GM18858 (cell line): ENCODE data around the gene NAALADL1.
"Not testable (repeated sequence)": the region's sequence is repeated elsewhere in the genome, so short reads cannot be mapped to it uniquely, and the experiment has no call there.

Experiments used
- ATAC-seq: cut with Tn5 transposase; IDR thresholded peaks from one replicate; pipeline ENCODE4 v1.9.1; 2021; ENCODE audit not compliant: unreplicated experiment

NAALADL1 gene

DNA sequence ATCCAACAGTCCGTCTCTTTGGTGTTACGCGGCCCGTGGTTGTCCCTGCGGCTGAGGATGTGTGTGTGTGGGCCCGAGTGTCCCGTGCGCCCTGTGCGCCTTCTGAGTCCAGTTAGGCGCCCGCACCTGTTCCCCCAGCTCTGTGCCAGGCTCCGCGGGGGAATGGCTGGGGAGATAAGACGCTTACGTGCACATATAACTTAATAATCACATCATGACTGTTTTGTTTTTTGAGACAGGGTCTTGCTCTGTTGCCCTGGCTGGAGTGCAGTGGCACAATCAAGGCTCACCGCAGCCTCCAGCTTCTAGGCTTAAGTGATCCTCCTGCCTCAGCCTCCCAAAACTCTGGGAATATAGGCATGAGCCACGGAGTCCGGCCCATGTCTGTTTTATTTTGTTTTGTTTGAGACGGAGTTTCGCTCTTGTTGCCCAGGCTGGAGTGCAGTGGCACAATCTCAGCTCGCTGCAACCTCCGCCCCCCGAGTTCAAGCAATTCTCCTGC is 43.6 kb downstream of the NAALADL1 start:
- no peak for ATAC-seq

DNA sequence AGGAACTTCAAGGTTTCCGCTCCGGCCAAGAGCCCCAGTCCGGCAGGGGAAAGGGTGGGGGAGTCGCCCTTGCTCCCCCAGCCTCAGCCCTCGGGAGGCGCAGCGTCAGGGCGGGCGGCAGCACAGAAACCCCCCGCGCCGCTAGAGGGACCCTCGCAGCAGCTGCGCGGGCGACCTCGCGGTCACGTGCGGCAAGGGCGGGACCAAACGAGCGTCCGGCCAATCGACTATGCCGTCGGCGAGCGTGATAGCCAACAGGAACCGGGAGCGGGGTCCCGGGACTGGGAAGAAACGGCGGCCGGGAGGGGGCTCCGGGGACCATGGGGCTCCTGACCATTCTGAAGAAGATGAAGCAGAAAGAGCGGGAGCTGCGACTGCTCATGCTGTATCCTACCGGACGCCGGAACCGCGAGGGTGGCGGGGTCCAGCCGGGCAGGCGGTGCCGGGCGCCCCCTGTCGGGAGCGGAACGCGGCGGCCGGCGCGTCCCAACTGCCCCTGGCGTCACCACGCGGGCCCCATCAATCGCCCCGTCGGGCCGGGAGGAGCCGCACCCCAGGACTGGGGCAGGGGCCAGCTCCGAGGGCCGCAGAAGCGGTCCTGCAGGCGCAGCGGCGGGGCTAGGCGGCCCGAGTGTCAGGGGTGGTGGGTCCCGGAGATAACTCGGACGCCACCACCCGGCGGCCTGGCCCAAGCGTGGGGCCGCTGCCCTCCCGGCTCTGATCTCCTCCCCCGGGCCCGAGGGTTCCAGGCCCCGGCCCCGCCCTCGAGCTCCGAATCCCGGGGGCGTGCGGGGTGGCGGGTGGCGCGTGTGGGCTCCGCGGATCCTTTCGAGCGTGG is 44.2 kb downstream of the NAALADL1 start, which contains the start of gene ARL2:
Gene ARL2 (plus strand): TSS at position 273 of the 838 bp plus-strand sequence. CDS start 48 bp downstream, at position 321.
- peak; percentile 51 for ATAC-seq

DNA sequence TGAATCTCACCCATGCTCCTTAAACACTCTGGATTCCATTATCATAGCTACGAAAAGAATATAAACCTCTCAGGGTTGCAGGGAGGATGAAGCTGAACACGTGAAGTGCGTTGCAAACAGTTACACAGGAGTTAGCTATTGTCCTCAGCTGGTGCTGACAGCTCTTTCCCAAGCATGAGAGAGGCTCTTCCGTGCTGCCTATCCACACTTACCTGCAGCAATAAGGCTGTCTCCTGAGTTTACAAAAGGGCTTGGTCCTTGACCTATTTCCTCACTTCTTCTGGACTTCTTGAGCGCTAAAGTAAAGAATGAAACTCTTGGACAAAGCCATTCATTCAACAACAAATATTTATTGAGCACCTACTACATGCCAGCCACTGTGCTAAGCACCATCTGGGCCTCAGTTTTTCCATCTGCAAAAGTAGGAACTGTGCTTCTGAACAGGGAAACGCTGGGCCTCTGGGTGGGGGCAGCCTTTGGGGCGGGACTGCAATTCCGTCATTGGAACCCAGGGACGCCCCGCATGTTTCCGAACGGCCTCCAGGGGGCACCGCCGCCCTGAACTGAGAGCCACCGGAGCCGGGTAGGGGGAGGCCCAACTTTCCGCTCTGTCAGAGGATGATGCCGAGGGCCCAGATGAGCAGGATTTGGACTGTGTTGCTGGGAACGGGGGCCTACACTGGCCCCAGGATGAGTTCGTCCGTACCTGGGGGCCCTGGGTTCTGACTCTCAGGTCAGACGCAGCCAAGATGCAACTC is 45.0 kb downstream of the NAALADL1 start:
- ATAC-seq = peak; percentile 60

DNA sequence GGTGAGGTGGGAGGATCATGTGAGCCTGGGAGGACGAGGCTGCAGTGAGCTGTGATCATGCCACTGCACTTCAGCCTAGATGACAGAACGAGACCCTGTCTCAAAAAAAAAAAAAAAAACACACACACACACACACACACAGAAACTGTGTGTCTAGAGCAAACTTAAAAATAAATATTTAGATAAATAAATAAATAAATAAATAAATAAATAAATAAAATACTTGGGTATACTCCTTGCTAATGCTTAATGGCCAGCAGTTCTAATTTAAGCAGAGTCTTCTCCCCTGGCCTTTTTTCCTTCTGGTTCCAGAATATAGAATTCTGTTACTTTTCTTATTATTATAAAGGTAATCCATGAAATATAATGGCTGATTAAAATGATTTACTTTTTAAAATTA is 49.5 kb downstream of the NAALADL1 start:
- no peak for ATAC-seq

DNA sequence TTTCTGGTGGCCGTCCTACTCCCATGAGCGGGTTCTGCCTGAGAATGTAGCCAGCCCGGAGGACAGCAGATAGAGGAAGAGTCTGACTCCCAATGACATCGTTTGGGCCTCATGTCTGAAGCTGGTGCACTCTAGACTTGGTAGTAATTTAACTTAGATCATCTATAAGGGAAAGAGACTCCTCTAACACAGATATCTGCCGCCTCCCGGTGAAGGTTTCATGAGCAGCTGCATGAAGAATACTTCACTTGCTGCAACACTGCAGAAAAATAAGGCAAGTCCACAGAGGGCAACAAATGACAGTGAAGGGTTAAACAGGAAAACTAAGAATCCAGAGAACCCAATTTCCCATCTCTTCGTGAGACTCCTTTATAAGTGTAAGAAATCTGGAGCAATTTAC is 50.3 kb downstream of the NAALADL1 start:
- no peak for ATAC-seq

DNA sequence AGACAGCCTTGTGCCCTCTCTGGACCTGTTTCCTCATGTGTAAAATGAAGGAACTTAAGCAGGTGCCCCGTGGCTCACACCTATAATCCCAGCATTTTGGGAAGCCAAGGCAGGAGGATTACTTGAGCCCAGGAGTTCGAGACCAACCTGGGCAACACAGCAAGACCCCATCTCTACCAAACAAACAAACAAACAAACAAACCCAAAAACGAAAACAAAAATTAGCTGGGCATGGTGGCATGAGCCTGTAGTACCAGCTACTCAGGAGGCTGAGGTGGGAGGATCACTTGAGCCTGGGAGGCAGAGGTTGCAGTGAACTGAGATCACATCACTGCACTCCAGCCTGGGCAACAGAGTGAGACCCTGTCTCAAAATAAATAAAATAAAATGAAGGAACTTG is 54.4 kb downstream of the NAALADL1 start:
- ATAC-seq = not testable (repeated sequence)

DNA sequence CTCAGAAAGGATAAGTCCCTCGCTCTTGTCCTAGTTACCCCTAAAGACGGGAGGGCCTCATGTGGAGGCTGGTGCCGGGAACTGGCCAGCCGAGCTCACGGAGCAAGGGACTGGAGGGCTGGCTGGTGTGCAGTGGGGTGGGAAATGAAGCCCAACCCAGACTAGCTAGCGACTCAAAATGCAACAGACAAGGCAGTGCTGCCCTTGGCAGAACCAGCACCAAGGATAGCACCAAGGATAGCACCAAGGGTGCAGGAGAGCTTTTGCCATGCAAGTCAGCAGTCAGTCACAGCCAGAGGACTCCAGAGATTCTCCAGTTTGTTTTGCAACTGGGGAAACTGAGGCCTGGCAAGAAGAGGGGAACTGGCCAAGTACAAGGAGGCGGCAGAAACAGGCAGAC is 55.1 kb downstream of the NAALADL1 start:
- no peak for ATAC-seq

DNA sequence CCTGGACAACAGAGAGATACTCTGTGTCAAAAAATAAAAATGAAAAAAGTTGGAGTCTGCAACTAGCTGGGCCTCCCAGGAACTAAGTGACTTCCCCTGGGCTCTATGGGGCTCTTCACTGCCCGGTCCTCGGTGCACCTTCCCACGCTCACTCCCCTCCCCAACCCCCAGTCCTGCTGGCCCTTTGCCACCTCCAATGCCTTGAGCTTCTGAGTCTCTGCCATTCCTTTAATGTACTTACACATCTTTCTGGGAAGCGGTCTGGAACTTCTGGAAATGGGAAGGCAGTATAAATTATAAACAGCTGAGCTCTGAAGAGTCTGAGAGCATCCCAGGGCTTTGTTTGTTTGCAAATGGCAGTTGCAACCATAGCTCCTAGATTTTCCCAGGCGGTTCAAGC is 55.6 kb downstream of the NAALADL1 start:
- ATAC-seq = no peak

DNA sequence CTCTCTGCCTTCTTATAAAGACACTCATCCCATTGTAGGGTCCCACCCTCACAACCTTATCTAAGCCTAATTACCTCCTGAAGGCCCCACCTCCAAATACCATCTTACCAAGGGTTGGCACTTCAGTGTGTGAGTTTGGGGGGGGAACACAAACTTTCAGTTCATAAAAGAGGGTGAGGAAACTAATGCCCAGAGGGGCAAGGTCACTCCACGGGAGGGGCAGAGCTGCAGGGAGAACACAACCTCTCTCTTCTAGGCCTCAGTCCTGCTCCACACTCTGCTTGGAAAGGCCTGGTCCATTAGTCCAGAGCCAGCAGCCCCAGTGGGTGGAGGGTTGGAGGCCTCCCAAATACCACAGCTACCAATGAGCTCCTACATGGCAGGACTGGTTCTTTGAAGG is 58.9 kb downstream of the NAALADL1 start:
- no peak for ATAC-seq

DNA sequence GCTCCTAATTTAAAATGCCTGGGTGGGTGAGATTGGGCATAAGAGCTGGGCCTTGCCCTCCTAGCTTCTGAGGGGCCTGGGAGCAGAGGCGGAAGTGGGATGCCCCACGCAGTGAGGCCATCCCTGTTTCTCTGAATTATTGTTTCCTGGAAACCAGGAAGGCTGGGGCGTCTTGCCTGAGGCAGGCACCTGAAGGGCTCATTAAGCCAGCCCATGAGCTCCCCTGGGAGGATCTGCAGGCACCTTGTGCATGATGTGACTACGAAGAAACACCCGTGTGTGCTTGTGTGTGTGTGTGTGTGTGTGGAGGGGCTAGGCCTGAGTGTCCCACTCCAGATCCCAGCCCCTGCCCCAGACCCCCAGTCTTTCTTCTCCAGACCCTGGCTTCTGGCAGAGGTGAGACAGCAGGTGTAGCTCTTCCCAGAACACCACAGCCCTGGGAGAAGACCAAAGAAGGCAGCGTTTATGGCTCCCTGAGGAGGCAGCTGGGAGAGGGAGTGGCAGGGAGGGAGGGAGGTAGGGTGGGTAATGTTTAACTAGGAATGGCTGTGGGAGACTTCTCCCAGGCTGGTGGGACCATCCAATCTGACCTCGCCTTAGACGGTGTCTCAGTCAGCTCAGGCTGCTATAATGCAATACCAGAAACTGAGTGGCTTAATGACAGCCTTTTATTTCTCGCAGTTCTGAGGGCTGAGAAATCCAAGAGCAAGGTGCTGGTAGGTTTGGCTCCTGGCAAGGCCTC is 59.5 kb downstream of the NAALADL1 start:
- ATAC-seq = no peak

DNA sequence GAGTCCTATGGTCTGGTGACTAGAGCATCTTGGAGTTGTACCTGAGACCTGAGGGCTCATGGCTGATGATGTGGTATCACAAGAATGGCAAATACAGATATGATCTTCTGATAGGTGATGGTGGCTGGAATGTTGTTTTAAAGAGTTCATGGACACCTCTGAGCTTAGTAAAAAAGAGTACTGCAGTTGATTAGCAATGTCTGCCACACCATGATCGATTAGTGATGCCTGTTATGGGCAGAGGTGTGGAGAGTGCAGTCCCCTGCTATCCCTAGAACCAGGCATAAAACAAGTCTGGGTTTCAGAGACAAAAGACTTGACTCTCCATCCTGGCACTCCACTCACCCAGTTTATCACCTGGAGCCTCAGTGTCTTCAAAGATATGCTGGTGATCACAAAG is 60.2 kb downstream of the NAALADL1 start:
- no peak for ATAC-seq

DNA sequence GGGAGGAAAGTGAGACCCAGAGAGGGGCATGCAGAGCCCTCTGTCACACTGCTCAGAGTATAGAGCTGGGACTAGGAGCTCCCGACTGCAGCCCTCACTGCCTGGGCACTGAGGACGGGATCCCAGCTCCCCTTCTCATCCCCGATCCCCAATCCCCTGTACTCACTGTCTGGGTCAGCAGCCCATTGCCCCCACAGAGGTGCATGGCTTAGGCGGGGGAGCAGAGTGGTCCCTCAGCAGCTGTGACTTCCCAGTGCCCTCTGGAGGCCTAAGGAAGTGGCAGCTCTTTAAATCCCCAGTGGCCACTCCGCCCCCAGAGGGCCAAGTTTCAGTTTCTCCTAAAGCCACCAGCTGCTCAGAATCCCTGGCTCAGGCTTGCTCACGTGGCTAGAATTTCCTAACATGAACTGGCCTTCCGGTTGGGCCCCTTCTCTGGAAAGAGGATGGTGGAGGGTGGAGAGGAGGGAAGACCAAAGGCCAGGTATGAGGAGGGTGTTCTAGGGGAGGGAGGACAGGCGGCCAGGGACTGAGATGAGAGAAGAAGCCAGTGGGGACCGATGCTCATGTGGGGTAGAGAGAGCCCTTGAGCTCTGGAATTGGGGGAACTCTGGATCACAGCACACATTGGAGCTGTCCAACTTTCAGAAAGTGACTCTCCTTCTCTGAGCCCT is 61.5 kb downstream of the NAALADL1 start, which contains the start of gene BATF2:
Gene BATF2 (minus strand): TSS at position 262 of the 671 bp plus-strand sequence. CDS start 57 bp downstream, at position 205.
- ATAC-seq = no peak

DNA sequence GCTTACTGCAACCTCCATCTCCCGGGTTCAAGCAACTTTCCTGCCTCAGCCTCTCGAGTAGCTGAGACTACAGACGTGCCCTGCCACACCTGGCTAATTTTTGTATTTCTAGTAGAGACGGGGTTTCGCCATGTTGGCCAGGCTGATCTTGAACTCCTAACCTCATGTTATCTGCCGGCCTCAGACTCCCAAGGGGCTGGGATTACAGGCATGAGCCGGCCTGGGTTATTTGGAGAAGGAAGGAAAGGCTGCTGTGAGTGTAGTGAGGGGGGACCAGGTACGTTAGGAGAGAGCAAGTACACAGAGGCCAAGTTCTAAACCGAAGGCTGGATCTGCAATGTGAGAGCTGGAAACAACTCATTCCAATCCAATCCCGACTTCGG is 62.0 kb downstream of the NAALADL1 start:
- ATAC-seq = no peak
